ENCODE results near the gene CEP112.
A peak's percentile ranks its signal among the peaks of the same experiment; 100 is the strongest.
"Not testable (repeated sequence)": the region's sequence is repeated elsewhere in the genome, so short reads cannot be mapped to it uniquely, and the experiment has no call there.

Gene CEP112

GRCh38 chr17:66169839-66170238, 22.1 kb downstream of the CEP112 start:
- no peak for DNase-seq (ENCODE audit: low spot score)
- ChIA-PET CTCF (interaction anchor here (0.6 kb wide), 1 partner anchor 1126 kb away, joined by 3 read pairs; no protein-coding TSS in a partner anchor), POLR2A (ENCODE audit: low non-redundant PET) (no interaction called here)
- TF ChIP-seq, protein P1, sequence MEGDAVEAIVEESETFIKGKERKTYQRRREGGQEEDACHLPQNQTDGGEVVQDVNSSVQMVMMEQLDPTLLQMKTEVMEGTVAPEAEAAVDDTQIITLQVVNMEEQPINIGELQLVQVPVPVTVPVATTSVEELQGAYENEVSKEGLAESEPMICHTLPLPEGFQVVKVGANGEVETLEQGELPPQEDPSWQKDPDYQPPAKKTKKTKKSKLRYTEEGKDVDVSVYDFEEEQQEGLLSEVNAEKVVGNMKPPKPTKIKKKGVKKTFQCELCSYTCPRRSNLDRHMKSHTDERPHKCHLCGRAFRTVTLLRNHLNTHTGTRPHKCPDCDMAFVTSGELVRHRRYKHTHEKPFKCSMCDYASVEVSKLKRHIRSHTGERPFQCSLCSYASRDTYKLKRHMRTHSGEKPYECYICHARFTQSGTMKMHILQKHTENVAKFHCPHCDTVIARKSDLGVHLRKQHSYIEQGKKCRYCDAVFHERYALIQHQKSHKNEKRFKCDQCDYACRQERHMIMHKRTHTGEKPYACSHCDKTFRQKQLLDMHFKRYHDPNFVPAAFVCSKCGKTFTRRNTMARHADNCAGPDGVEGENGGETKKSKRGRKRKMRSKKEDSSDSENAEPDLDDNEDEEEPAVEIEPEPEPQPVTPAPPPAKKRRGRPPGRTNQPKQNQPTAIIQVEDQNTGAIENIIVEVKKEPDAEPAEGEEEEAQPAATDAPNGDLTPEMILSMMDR (conservative IDR thresholded peaks at IDR 0.05; ENCODE audit: low read depth), result no peak
- no peak overlapping the region for H3K27ac ChIP-seq

- no peak overlapping the region for H3K27ac ChIP-seq
- TF ChIP-seq, protein P1 (conservative IDR thresholded peaks at IDR 0.05; ENCODE audit: low read depth), result no peak
- ChIA-PET POLR2A (ENCODE audit: low non-redundant PET) (interaction anchor here (0.6 kb wide), 1 partner anchor 1111 kb away, joined by 5 read pairs; the partner anchor contains the start of gene GNA13), CTCF (no interaction called here)
- no peak for DNase-seq (ENCODE audit: low spot score)
These were observed 24.6 kb downstream of the CEP112 start for GRCh38 chr17:66167189-66167815.

- TF ChIP-seq, protein P1 (conservative IDR thresholded peaks at IDR 0.05; ENCODE audit: low read depth), result peak; percentile 81
- DNase-seq (ENCODE audit: low spot score), result peak; percentile 54
- CTCF ChIA-PET, result interaction anchor here (0.6 to 2.2 kb wide), 5 partner anchors 414 to 1424 kb away, joined by 3 to 12 read pairs (median 3); no protein-coding TSS in a partner anchor
- POLR2A ChIA-PET (ENCODE audit: low non-redundant PET), result no interaction called here
- no peak overlapping the region for H3K27ac ChIP-seq
These were observed 26.3 kb downstream of the CEP112 start for GRCh38 chr17:66165537-66166123.

DNA sequence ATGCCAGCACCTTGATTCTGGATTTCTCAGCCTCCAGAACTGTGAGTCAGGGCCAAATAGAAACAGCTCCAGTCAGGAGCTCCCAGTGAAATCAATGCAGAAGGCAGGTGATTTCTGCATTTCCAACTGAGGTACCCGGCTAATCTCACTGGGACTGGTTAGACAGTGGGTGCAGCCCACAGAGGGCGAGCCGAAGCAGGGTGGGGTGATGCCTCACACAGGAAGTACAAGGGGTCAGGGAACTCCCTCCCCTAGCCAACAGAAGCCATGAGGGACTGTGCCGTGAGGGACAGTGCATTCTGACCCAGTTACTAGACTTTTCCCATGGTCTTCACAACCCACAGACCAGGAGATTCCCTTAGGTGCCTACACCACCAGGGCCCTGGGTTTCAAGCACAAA, 36.9 kb downstream of the CEP112 start:
- CTCF ChIA-PET; H3K27ac ChIP-seq; POLR2A ChIA-PET (ENCODE audit: low non-redundant PET); DNase-seq (ENCODE audit: low spot score): not testable (repeated sequence)

- POLR2A ChIA-PET (ENCODE audit: low non-redundant PET), result no interaction called here
- DNase-seq (ENCODE audit: low spot score), result no peak
- TF ChIP-seq, protein P1 (conservative IDR thresholded peaks at IDR 0.05; ENCODE audit: low read depth), result no peak
These were observed 39.2 kb downstream of the CEP112 start for GRCh38 chr17:66152756-66153155.

GRCh38 chr17:66150708-66151107, 41.2 kb downstream of the CEP112 start:
- CTCF ChIA-PET, result no interaction called here
- POLR2A ChIA-PET (ENCODE audit: low non-redundant PET), result no interaction called here
- no peak overlapping the region for H3K27ac ChIP-seq
- TF ChIP-seq, protein P1 (conservative IDR thresholded peaks at IDR 0.05; ENCODE audit: low read depth), result no peak
- no peak for DNase-seq (ENCODE audit: low spot score)

More at GRCh38 chr17:66152756-66153155, 39.2 kb downstream of the CEP112 start:
- CTCF ChIA-PET, result no interaction called here
- H3K27ac ChIP-seq, result no peak overlapping the region

DNA sequence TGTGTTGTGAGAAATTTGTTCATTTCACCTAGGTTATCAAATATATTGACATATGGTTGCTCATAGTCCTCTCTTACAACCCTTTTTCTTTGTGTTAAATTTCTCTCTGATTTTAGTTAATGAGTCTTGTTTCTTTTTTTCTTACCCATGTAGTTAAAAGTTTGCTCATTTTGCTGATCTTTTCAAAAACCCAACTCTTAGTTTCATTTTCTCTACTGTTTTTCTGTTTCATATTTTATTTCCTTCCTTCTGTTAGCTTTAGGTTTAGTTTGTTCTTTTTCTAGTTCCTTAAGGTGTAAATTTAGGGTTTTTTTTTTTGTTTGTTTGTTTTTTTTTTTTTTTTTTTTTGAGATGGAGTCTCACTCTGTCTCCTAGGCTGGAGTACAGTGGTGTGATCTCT, 42.4 kb downstream of the CEP112 start:
- no peak for DNase-seq (ENCODE audit: low spot score)
- POLR2A ChIA-PET (ENCODE audit: low non-redundant PET), result no interaction called here
- no peak overlapping the region for H3K27ac ChIP-seq
- CTCF ChIA-PET, result no interaction called here
- TF ChIP-seq, protein P1 (conservative IDR thresholded peaks at IDR 0.05; ENCODE audit: low read depth), result no peak
